IPS-11a (cell line): ENCODE data around the gene SLCO4C1.

Source experiments
- H3K4me3 ChIP-seq: one replicate; pipeline ENCODE4 v1.5.1; 2013; ENCODE audit warnings: low read depth, low read length, control low read depth

Gene SLCO4C1

DNA sequence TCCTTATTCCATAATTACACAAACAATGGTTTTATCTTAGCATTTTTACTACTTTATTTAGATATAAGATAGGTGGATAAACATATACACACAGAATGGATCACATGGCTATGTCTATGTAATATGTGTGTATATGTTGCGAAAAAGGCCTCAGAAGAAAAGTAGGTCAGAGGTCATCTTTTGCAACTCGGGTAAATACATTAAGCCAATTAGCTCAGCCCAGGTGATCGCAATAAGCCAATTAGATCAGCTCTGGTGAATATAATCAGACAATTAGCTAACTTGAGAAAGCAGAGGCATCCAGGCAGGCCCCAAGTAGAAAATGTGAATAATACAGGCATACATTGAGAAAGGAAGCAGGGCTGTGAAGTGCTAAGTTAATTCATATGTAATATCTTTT is 24.3 kb downstream of the SLCO4C1 start:
- H3K4me3 ChIP-seq = no peak overlapping the region

DNA sequence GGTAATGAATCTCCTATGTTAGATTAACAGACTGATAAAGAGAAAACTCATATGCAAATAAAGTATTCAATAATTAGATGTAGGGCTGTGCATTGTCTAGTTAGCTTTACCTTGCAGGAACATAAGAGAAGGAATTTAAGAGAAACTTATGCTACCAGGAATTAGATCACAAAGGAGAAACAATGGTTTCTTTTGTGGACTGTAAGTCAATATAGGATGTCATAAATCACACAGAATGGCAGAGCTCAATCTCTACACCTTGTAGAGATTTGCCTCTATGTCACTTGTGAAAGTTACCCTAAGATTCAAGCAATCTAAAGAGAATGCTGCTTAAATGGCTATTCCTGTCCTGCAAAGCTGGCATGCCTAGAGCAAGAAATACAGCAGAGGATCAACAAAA is 26.0 kb downstream of the SLCO4C1 start:
- no peak overlapping the region for H3K4me3 ChIP-seq

DNA sequence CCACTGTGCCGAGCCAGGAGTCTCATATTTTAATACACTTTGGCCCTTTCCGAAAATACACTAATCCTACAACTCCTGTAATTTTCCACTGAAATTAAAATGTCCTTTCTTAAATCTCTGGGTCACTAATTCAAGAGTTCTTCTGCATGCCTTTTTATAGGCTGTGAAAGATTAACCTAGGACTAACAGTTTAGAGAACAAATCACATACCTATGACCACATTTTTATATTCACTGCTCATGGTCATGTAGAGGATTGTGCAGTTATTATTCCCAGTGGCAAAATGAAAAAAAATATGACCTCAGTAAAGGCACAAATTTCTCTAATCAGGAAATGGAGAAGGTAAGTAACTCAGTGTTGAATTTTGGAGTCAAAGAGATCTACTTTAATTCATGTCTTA is 33.4 kb downstream of the SLCO4C1 start:
- H3K4me3 ChIP-seq = no peak overlapping the region

DNA sequence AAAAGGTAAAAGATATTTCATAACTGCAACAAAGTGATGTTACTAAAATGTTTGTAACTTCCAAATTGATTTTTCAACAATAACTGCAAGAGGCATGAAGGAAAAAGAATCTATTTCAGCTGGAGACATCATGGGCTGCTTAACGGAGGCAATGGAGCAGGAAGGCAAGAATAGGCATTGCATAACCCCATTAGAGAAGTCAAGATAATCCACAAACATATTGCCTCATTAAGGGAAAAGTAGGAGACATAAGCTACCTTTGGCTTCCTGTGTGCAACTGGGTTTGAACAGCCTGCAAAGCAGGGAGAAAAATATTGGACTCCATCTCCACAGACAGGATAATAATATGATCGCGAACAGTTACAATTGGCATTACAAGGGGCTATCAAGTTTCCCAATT is 46.7 kb downstream of the SLCO4C1 start:
- no peak overlapping the region for H3K4me3 ChIP-seq

DNA sequence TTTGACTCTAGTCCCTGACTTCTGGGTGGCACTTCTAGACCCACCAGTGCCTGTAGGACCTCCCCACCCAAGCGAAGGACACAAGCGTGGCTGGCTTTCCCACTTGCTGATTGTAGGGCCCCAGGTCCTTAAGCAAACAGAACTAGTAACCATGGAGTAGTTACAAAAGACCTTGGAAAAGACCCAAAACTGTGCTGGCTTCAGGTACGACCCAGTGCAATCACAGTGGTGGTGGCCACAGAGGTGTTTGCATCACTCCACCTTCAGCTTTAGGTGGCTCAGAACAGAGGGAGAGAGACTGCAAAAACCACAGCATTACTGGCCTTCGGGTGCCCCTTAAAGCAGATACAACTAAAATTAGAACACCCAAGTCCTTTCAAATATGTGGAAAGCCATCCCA is 52.9 kb downstream of the SLCO4C1 start:
- H3K4me3 ChIP-seq = no peak overlapping the region

DNA sequence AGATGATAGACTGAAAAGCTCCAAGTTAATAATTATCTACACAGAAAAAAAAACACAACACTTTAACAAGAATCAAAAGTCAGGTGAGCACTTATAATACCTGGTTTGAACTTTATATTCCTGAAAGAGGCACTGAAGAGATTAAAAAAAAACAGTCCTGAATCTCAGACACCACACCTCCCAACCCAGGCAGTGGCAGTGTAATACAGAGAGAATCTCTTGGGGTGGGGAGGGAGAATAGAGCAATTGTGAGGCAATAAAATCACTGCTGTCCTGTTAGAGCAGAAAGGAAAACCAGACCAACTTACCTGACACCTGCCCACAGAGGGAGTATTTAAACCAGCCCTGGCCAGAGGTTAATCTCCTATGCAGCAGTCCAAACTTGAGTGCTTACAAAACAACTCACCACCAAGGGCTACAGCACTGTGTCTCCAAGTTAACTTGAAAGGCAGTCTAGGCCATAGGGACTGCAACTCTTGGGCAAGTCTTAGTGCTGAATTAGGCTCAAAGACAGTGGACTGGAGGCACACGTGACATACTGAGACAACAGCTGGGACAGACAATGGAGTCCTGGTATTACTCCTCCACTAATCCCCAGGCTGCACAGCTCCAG is 54.2 kb downstream of the SLCO4C1 start:
- H3K4me3 ChIP-seq = no peak overlapping the region

DNA sequence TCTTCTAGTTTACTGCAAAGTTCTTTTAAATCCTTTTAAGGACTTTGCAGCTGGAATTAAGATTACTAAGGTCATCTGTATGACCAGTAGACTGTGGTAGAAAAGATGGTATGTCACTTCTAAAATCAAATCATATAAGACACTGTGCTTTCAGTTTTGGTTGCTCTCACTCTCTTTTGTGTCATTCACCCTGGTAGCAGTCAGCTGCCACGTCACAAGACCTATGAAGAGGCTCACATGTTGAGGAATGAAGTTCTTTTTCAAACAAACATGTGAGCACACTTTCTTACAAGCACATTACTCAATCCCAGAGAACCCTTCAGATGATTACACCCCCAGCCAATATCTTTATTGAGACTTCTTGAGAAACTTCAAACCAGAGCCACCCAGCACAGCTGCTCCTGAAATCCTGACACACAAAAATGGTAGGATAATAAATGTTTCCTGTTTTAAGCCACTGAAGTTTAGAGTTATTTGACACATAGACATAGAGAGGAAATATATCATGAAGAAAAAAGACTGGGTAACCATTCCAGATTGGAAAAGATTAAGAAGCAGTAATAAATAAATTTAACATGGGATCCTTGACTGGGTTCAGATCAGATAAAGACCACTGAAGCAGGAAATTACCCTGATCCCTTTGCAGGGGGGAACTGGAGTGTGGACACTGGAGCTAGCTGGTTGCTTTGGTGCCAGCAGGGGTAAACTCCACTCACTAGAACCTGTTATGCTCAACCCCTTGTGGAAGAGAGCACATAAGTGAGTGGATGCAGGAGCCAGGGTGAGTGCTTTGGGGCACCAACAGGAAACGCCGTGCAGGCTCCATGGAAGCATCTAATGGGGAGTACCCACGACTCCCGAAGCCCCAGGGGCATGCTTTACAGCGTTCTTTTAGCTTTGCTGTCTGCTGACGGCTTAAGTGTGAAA is 64.1 kb downstream of the SLCO4C1 start:
- H3K4me3 ChIP-seq = no peak overlapping the region

DNA sequence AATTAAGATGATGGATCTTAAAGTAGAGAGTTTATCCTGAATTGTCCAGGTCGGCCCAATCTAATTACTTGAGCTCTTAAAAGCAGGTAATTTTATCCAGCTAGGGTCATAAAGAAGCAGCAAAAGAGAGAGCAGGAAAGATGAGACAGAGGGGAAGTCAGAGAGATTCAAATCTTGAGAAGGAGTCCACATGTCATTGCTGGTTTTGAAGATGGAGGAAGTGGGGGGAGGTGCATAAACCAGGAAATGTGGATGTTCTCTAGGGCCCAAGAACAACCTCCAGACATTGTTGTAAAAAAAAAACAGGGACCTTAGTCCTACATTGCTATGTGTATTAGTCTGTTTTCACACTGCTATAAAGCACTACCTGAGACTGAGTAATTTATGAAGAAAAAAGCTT is 66.4 kb downstream of the SLCO4C1 start:
- H3K4me3 ChIP-seq = no peak overlapping the region

DNA sequence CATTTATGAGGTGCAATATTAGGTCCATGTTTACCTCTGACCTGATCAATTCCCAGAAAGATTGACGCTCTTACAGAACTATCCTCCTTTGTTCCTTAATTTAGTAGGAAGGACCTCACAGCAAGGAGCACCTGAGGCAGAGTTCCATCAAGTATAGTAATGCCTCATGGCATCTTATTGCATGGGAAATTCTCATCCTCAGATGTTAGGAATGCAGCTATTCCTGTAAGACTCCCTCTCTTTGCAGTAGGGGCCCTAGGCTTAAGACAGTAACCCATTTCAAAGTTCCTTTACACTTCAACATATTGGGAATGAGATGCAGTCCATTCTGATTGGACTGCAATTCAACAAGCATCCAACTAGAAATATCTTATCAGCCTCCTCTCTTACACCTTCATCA is 69.8 kb downstream of the SLCO4C1 start:
- H3K4me3 ChIP-seq = no peak overlapping the region

DNA sequence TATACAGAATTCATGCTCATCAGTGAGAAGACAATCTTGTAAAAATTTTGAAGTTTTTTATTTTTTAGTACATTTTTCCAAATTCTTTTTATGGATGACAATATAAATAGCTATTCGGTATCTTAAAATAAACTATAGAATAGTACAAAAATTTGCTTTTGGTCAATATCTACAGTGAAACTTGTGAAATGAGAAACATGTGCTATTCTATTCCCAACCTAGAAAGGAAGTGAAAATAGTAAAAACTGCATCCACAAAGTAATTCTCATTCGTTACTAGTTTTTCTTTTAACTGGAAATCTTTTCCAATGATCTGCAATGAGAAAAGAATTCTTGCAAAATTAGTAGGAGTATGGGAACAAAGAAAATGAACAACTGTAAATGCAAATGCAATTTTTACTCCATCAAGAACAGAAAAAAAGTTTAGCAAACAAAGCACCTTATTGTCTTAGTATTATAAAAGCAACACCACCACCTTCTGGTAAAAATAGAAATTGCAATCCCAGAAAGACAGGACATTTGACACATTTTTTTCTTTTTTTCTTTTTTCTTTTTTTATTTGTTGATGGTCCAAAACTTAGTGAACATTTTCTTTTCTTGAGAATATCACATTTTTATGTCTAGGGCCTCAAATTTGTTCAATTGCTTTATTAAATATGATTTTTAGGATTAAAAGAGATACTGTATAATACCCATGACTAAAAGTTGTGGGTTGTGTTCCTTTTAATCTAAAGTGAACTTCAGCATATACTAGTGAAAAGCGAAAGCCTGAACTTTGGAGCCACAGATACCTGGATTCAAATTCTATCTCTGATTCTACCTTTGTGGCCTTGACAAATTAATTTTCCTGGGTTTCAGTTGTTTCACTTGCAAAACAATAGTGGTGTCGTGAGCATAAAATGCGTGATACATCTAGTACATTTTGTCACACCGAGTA is 72.3 kb downstream of the SLCO4C1 start:
- H3K4me3 ChIP-seq = no peak overlapping the region

DNA sequence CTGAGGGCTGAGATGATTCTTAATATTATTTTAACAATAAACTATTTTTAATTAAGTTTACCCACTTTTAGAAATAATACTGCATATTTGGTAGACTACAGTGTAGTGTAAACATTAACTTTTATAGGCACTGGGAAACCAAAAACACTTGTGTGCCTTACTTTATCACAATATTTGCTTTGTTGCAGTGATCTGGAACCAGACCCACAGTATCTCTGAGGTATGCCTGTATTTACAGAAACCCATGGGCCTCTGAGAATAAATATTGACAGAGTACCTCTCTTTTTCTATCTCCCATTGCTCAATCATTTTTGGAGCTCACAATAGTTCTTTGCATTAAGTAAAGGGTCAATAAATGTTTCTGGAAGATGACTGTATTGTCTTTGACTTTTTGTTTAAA is 73.3 kb downstream of the SLCO4C1 start:
- no peak overlapping the region for H3K4me3 ChIP-seq

DNA sequence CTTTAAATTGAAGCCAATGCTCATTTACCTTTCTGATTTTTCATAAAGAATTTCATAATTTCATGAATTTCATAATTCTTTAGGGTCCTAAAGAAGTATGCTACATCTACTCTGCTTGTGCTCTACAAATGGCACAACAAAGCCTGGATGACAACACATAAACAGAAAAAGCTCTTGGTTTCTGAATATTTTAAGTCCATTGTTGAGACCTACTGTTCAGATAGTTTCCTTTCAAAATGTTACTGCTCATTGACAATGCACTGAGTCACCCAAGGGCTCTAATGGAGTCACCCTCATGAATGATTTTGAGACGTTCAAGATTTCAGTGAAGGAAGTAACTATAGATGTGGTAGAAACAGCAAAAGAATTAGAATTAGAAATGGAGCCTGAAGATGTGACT is 74.1 kb downstream of the SLCO4C1 start:
- no peak overlapping the region for H3K4me3 ChIP-seq

DNA sequence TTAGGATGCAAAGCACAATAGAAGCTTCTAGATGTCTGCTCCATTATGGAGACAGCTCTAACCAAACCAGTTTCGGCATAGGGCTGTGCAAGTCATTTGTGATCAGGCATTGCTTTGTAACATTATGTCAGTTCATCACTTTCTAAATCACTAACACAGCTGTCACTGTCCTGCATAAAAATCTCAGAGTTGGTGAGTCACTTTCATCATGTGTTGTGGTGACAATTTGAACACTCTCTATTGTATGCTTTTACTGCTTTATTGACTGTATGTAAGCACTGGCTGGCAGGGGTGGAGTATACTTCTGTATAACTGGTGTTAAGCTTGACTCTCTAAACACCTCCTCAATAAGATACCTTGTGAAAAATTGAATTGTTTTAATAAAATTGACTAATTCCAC is 77.9 kb downstream of the SLCO4C1 start:
- H3K4me3 ChIP-seq = no peak overlapping the region

DNA sequence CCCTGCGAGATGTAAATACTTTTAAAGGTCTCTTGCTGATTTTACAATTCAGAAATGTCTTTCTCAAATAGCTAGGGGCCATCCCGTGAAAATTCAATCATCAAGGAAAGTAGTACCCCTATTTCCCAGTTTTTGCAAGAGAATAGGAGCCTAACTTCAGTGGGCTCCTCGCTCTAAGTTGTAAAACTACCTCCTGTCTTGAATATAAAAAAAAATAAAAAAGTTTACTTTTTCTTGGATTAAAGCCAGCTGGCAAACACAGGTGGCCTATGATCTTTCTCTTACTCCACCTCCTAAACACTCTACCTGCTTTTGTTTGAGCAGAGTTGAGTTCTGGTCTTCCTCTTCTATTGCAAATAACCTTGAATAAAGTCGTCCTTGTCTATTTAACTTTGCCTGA is 79.4 kb downstream of the SLCO4C1 start:
- no peak overlapping the region for H3K4me3 ChIP-seq

DNA sequence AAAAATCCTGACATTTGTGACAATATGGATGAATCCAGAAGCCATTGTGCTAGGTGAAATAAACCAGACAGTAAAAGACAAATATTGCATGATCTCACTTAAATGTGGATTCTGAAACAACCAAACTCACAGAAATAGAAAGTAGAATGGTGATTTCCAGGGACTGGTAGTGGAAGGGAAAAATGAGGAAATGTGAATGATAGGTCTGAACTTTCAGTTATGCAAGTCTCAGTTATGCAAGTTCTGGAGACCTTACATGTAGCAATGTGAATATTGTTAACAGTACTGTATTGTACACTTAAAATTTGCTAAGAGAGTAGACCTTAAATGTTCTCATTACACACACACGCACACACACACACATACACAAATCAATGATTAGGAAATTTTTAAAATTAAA is 84.9 kb downstream of the SLCO4C1 start:
- H3K4me3 ChIP-seq = no peak overlapping the region

DNA sequence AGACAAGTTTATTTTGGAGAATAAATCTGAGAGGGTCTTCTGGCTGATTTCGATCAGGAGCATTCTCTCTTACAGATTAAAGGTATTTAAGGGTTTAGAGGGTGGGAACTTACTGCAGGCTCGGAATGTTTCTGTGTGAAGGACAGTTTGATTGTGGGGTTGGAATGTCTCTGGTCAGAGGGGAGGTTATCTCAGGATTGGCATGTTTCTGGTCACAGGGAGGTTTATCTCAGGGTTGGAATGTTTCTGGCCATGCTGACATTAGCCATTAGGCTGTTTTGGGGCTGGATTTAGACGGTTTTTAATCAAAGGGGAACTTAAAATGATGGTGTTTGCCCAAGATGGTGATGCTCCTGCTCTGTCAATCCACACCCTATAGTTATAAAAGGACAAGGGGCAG is 95.2 kb downstream of the SLCO4C1 start:
- no peak overlapping the region for H3K4me3 ChIP-seq

DNA sequence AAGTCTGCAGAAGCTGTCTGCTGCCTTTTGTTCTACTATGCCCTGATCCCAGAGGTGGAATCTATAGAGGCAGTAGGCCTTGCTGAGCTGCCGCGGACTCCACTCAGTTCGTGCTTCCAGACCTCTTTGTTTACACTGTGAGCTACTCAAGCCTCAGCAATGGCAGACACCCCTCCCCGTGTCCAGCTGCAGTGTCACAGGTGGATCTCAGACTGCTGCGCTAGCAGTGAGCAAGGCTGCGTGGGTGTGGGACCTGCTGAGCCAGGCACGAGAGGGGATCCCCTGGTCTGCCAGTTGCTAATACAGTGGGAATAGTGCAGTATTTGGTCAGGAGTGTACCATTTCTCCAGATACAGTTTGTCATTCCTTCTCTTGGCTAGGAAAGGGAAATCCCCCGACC is 99.6 kb downstream of the SLCO4C1 start:
- no peak overlapping the region for H3K4me3 ChIP-seq
